ENCODE results near the gene FBXL20.
"Not testable (repeated sequence)": the region's sequence is repeated elsewhere in the genome, so short reads cannot be mapped to it uniquely, and the experiment has no call there.

The FBXL20 gene

DNA sequence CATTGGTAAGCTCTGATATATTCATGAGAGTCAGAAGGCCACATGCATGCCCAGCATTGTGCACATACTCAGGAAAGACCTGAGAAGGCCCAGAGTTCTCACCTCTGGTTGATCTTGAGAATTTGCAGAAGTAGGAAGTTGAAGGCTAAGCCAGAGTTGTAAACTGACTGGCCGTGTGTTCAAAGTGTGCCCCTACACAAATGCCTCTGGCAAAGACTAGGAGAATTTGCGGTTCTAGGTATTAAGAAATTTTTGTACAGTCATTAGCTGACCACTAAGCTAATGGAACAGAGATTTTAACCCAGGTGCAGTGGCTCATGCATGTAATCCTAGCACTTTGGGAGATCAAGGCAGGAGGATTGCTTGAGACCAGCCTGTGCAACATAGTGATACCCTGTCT, 25.0 kb downstream of the FBXL20 start:
- Histone ChIP-seq H3K27ac (ENCODE audit: extremely low read depth, low read depth, low read length) (no peak overlapping the region), H3K36me3 (ENCODE audit: control insufficient read depth in 2 of 2, insufficient read depth in 1 of 2, low read length in 2 of 2) (peaks cover 0 to 5% of the 10 kb centered on the region in 2 experiments; a peak in 1 of 3 replicates), H3K4me1 (ENCODE audit: control insufficient read depth, insufficient read depth, low read length) (peaks cover 7% of the 10 kb centered on the region), H3K9me3 (ENCODE audit: control insufficient read depth, insufficient read depth, low read depth, low read length) (no peaks in the 10 kb centered on the region), H3K4me3 (ENCODE audit: low read depth, low read length) (no peak overlapping the region)
- TF ChIP-seq SCRT1 (tag by site-specific recombination; IDR thresholded peaks at IDR 0.05; ENCODE audit: borderline replicate concordance) (no peak), ZNF501 (tag by site-specific recombination; IDR thresholded peaks at IDR 0.05) (no peak), ZNF2 (tag by site-specific recombination; IDR thresholded peaks at IDR 0.05) (no peak), SP2 (tag by site-specific recombination; IDR thresholded peaks at IDR 0.05) (no peak), ZNF560 (tag by site-specific recombination; IDR thresholded peaks at IDR 0.05; ENCODE audit: borderline replicate concordance) (no peak), OVOL3 (tag by site-specific recombination; IDR thresholded peaks at IDR 0.05) (no peak), ZFP69B (tag by site-specific recombination; IDR thresholded peaks at IDR 0.05) (no peak), EGR2 (tag by site-specific recombination; IDR thresholded peaks at IDR 0.05; ENCODE audit: low read depth) (no peak)
- TF ChIP-seq, protein P1, sequence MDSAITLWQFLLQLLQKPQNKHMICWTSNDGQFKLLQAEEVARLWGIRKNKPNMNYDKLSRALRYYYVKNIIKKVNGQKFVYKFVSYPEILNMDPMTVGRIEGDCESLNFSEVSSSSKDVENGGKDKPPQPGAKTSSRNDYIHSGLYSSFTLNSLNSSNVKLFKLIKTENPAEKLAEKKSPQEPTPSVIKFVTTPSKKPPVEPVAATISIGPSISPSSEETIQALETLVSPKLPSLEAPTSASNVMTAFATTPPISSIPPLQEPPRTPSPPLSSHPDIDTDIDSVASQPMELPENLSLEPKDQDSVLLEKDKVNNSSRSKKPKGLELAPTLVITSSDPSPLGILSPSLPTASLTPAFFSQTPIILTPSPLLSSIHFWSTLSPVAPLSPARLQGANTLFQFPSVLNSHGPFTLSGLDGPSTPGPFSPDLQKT (IDR thresholded peaks at IDR 0.05; ENCODE audit: borderline replicate concordance, low read depth, low read length), result no peak
- TF ChIP-seq, protein P2, sequence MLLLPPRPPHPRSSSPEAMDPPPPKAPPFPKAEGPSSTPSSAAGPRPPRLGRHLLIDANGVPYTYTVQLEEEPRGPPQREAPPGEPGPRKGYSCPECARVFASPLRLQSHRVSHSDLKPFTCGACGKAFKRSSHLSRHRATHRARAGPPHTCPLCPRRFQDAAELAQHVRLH (tag by site-specific recombination; IDR thresholded peaks at IDR 0.05), result no peak
- TF ChIP-seq, protein P3, sequence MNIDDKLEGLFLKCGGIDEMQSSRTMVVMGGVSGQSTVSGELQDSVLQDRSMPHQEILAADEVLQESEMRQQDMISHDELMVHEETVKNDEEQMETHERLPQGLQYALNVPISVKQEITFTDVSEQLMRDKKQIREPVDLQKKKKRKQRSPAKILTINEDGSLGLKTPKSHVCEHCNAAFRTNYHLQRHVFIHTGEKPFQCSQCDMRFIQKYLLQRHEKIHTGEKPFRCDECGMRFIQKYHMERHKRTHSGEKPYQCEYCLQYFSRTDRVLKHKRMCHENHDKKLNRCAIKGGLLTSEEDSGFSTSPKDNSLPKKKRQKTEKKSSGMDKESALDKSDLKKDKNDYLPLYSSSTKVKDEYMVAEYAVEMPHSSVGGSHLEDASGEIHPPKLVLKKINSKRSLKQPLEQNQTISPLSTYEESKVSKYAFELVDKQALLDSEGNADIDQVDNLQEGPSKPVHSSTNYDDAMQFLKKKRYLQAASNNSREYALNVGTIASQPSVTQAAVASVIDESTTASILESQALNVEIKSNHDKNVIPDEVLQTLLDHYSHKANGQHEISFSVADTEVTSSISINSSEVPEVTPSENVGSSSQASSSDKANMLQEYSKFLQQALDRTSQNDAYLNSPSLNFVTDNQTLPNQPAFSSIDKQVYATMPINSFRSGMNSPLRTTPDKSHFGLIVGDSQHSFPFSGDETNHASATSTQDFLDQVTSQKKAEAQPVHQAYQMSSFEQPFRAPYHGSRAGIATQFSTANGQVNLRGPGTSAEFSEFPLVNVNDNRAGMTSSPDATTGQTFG (tag by site-specific recombination; IDR thresholded peaks at IDR 0.05; ENCODE audit: borderline replicate concordance), result no peak
- TF ChIP-seq, protein P4, sequence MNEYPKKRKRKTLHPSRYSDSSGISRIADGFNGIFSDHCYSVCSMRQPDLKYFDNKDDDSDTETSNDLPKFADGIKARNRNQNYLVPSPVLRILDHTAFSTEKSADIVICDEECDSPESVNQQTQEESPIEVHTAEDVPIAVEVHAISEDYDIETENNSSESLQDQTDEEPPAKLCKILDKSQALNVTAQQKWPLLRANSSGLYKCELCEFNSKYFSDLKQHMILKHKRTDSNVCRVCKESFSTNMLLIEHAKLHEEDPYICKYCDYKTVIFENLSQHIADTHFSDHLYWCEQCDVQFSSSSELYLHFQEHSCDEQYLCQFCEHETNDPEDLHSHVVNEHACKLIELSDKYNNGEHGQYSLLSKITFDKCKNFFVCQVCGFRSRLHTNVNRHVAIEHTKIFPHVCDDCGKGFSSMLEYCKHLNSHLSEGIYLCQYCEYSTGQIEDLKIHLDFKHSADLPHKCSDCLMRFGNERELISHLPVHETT (tag by site-specific recombination; IDR thresholded peaks at IDR 0.05), result no peak
- CTCF ChIA-PET, result interaction anchor here (1.2 kb wide), 1 partner anchor 12 kb away, joined by 4 read pairs; no protein-coding TSS in a partner anchor
- POLR2A ChIA-PET, result no interaction called here

DNA sequence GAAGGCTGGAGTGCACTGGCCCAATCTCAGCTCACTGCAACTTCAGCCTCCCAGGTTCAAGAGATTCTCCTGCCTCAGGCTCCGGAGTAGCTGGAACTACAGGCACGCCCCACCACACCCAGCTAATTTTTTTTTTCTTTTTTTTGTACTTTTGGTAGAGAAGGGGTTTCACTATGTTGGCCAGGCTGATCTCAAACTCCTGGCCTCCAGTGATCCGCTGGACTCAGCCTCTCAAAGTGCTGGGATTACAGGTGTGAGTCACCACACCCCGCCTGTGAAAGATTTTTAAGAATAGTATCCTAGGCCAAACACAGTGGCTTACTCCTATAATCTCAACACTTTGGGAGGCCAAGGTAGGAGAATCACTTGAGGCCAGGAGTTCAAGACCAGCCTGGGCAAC, 33.6 kb downstream of the FBXL20 start:
- H3K27ac ChIP-seq (ENCODE audit: extremely low read depth, low read depth, low read length); H3K9me3 ChIP-seq (ENCODE audit: control insufficient read depth, insufficient read depth, low read depth, low read length); H3K4me1 ChIP-seq (ENCODE audit: control insufficient read depth, insufficient read depth, low read length); H3K36me3 ChIP-seq (ENCODE audit: control insufficient read depth in 2 of 2, insufficient read depth in 1 of 2, low read length in 2 of 2); H3K4me3 ChIP-seq (ENCODE audit: low read depth, low read length): not testable (repeated sequence)
- CTCF ChIA-PET, result interaction anchor here (0.6 kb wide), 1 partner anchor 13 kb away, joined by 4 read pairs; no protein-coding TSS in a partner anchor
- POLR2A ChIA-PET, result interaction anchor here (0.6 kb wide), 1 partner anchor 25 kb away, joined by 3 read pairs; no protein-coding TSS in a partner anchor

DNA sequence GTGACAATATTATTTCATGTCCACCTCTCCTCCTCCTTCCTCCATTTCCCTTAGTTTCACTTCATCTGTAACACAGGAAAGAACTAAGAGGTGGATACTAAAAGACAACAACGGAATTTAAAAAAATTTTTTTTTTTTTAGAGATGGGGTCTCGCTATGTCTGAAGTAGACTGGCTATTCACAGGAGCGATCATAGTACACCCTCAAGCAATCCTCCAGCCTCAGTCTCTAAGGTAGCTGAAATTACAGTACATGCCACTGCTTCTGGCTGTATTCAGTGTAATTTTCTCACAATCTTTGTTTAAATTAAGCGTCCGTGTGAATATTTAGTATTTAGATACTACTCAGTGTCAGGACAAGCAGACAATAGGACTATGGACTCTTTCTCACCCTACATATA, 35.6 kb downstream of the FBXL20 start:
- H3K4me3 ChIP-seq (ENCODE audit: low read depth, low read length), result no peak overlapping the region
- no peaks in the 10 kb centered on the region for H3K9me3 ChIP-seq (ENCODE audit: control insufficient read depth, insufficient read depth, low read depth, low read length)
- peaks cover 0 to 4% of the 10 kb centered on the region in 2 experiments; a peak in 1 of 3 replicates for H3K36me3 ChIP-seq (ENCODE audit: control insufficient read depth in 2 of 2, insufficient read depth in 1 of 2, low read length in 2 of 2)
- peaks cover 7% of the 10 kb centered on the region; the same call in 1 of the 2 replicates for H3K4me1 ChIP-seq (ENCODE audit: control insufficient read depth, insufficient read depth, low read length)
- CTCF ChIA-PET, result interaction anchor here (0.6 to 1.8 kb wide), 5 partner anchors 10 to 160 kb away, joined by 3 to 6 read pairs (median 3); no protein-coding TSS in a partner anchor
- H3K27ac ChIP-seq (ENCODE audit: extremely low read depth, low read depth, low read length), result no peak overlapping the region
- POLR2A ChIA-PET, result interaction anchor here (0.6 kb wide), 2 partner anchors 166 to 945 kb away, joined by 3 to 6 read pairs; partner anchors contain the start of gene RPL19
- TF ChIP-seq ZNF747 (tag by site-specific recombination; IDR thresholded peaks at IDR 0.05), result no peak
- TF ChIP-seq, protein P5, sequence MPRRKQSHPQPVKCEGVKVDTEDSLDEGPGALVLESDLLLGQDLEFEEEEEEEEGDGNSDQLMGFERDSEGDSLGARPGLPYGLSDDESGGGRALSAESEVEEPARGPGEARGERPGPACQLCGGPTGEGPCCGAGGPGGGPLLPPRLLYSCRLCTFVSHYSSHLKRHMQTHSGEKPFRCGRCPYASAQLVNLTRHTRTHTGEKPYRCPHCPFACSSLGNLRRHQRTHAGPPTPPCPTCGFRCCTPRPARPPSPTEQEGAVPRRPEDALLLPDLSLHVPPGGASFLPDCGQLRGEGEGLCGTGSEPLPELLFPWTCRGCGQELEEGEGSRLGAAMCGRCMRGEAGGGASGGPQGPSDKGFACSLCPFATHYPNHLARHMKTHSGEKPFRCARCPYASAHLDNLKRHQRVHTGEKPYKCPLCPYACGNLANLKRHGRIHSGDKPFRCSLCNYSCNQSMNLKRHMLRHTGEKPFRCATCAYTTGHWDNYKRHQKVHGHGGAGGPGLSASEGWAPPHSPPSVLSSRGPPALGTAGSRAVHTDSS (tag by site-specific recombination; IDR thresholded peaks at IDR 0.05), result no peak
- no peak for TF ChIP-seq ZNF629 (tag by site-specific recombination; IDR thresholded peaks at IDR 0.05)
- TF ChIP-seq, protein P1 (IDR thresholded peaks at IDR 0.05; ENCODE audit: borderline replicate concordance, low read depth, low read length), result no peak
- TF ChIP-seq ZXDB (tag by site-specific recombination; IDR thresholded peaks at IDR 0.05), result no peak
- TF ChIP-seq ZNF274 (IDR thresholded peaks at IDR 0.05; ENCODE audit: low read length), result no peak
- TF ChIP-seq ZNF274 (tag by site-specific recombination; IDR thresholded peaks at IDR 0.05; ENCODE audit: borderline replicate concordance), result no peak
- TF ChIP-seq, protein P6, sequence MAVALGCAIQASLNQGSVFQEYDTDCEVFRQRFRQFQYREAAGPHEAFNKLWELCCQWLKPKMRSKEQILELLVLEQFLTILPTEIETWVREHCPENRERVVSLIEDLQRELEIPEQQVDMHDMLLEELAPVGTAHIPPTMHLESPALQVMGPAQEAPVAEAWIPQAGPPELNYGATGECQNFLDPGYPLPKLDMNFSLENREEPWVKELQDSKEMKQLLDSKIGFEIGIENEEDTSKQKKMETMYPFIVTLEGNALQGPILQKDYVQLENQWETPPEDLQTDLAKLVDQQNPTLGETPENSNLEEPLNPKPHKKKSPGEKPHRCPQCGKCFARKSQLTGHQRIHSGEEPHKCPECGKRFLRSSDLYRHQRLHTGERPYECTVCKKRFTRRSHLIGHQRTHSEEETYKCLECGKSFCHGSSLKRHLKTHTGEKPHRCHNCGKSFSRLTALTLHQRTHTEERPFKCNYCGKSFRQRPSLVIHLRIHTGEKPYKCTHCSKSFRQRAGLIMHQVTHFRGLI (tag by site-specific recombination; IDR thresholded peaks at IDR 0.05), result no peak
- TF ChIP-seq ZNF169 (tag by site-specific recombination; IDR thresholded peaks at IDR 0.05), result no peak
- no peak for TF ChIP-seq OSR2 (tag by site-specific recombination; IDR thresholded peaks at IDR 0.05)
- TF ChIP-seq ZNF514 (tag by site-specific recombination; IDR thresholded peaks at IDR 0.05), result no peak

Measured in HEK293 (cell line).